SJCRH30 (cell line): ENCODE data around the gene RAB3B. TPM values are rescaled to one million over a fixed set of nuclear protein-coding genes. Genes with fewer than 3 reads are reported as not detected.

ENCODE experiments used
- DNase-seq, 2 experiments: peaks; one replicate each; pipeline ENCODE4 v3.0.0-alpha.2; 2015 to 2020
- H3K27ac ChIP-seq: fragments of 250-450 bp; sonication (Bioruptor Pico); 2 replicates; pipeline ENCODE4 v1.5.1; 2020; ENCODE audit warnings: mild to moderate bottlenecking, moderate library complexity
- H3K27me3 ChIP-seq: fragments of 250-450 bp; sonication (Bioruptor Pico); 2 replicates; pipeline ENCODE4 v1.5.1; 2020; ENCODE audit warnings: mild to moderate bottlenecking, moderate library complexity
- H3K36me3 ChIP-seq: fragments of 250-450 bp; sonication (Bioruptor Pico); 2 replicates; pipeline ENCODE4 v1.5.1; 2020; ENCODE audit warnings: mild to moderate bottlenecking, moderate library complexity
- H3K4me1 ChIP-seq: fragments of 250-450 bp; sonication (Bioruptor Pico); 2 replicates; pipeline ENCODE4 v1.5.1; 2020; ENCODE audit warnings: mild to moderate bottlenecking, moderate library complexity
- H3K4me3 ChIP-seq: fragments of 250-450 bp; sonication (Bioruptor Pico); 2 replicates; pipeline ENCODE4 v1.5.1; 2020; ENCODE audit warnings: mild to moderate bottlenecking, moderate library complexity
- H3K9me3 ChIP-seq: fragments of 250-450 bp; sonication (Bioruptor Pico); replicated peaks from 2 replicates; pipeline ENCODE4 v1.5.1; 2020; ENCODE audit warnings: mild to moderate bottlenecking, moderate library complexity
- total RNA-seq: library from RNA; depleted of rRNA; stranded (reverse); fragments of >200 nt; shearing (Covaris generic); gene quantifications from 2 replicates; pipeline ENCODE4 v1.2.3, GENCODE V29; 2014

Gene RAB3B
- total RNA-seq, 1 experiment from 2014 or later = 0.67 TPM

GRCh38 chr1:51928896-51929295 is 61.6 kb downstream of the RAB3B start:
- no peak for DNase-seq
- no peaks in the 10 kb centered on the region for H3K4me1 ChIP-seq
- H3K9me3 ChIP-seq = no peaks in the 10 kb centered on the region
- no peaks in the 10 kb centered on the region for H3K36me3 ChIP-seq
- no peak overlapping the region for H3K27ac ChIP-seq
- H3K27me3 ChIP-seq = no peaks in the 10 kb centered on the region
- H3K4me3 ChIP-seq = no peak overlapping the region

DNA sequence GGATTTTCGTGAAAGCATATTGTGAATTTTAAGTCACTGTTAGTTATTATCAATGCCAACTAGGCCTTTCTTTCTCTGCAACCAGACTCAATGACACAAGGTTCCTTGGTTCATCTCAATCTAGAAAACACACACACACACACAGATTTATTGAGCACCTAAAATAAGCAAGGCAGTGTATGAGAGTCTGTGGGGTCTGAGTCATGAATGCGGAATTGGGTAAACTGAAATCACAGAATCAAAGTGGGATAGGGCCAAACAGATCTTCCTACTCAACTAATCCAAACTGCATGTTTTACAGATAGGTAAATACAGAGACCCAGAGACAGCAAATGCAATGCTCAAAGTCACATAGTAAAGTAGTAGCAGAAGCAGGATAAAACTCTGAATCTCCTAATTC is 63.5 kb downstream of the RAB3B start:
- H3K27ac ChIP-seq = no peak overlapping the region
- no peak for DNase-seq

GRCh38 chr1:51926171-51926812 is 64.2 kb downstream of the RAB3B start:
- peak in 1 of 2 experiments; percentile 46 for DNase-seq
- Histone ChIP-seq H3K27me3 (no peaks in the 10 kb centered on the region), H3K9me3 (no peaks in the 10 kb centered on the region), H3K4me3 (no peak overlapping the region), H3K36me3 (no peaks in the 10 kb centered on the region), H3K4me1 (no peaks in the 10 kb centered on the region), H3K27ac (no peak overlapping the region)

More for the DNA sequence above, 63.5 kb downstream of the RAB3B start:
- Histone ChIP-seq H3K27me3 (no peaks in the 10 kb centered on the region), H3K4me1 (no peaks in the 10 kb centered on the region), H3K36me3 (no peaks in the 10 kb centered on the region), H3K9me3 (no peaks in the 10 kb centered on the region), H3K4me3 (no peak overlapping the region)

GRCh38 chr1:51924455-51924854 is 66.0 kb downstream of the RAB3B start:
- Histone ChIP-seq H3K27ac (no peak overlapping the region), H3K27me3 (0 out of 2 replicates have a peak, but pooled peaks cover 7% of the 10 kb centered on the region)
- no peak for DNase-seq

DNA sequence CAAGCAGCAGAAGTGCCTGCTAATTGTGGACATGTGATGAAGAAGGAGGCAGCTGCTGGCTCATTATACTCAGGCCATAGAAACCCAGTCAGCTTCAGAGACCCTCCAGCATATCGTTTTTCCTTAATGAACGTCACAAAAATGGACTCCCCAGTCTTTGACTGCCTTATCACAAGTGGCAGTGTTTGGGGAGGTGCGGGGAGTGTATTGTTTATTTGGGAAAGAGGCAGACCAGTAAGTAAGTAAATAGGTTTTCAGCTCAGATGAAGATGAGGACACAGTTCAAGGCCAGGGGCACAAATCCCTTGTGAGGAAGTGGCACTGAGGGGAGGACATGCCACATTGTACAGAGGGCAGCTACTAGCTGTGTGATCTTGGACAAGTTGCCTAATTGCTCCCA is 68.5 kb downstream of the RAB3B start:
- H3K4me1 ChIP-seq = peaks cover 3% of the 10 kb centered on the region
- H3K27ac ChIP-seq = no peak overlapping the region
- H3K4me3 ChIP-seq = no peak overlapping the region
- no peak for DNase-seq
- H3K36me3 ChIP-seq = no peaks in the 10 kb centered on the region
- no peaks in the 10 kb centered on the region for H3K9me3 ChIP-seq
- 0 out of 2 replicates have a peak, but pooled peaks cover 7% of the 10 kb centered on the region for H3K27me3 ChIP-seq

More at GRCh38 chr1:51924455-51924854, 66.0 kb downstream of the RAB3B start:
- Histone ChIP-seq H3K4me1 (peaks cover 3% of the 10 kb centered on the region), H3K4me3 (no peak overlapping the region), H3K36me3 (no peaks in the 10 kb centered on the region), H3K9me3 (no peaks in the 10 kb centered on the region)

- H3K9me3 ChIP-seq = no peaks in the 10 kb centered on the region
- no peak overlapping the region for H3K4me3 ChIP-seq
- 0 out of 2 replicates have a peak, but pooled peaks cover 7% of the 10 kb centered on the region for H3K27me3 ChIP-seq
- no peak for DNase-seq
- peaks cover 3% of the 10 kb centered on the region for H3K4me1 ChIP-seq
- no peak overlapping the region for H3K27ac ChIP-seq
- H3K36me3 ChIP-seq = no peaks in the 10 kb centered on the region
Measured at GRCh38 chr1:51920130-51920529, 70.4 kb downstream of the RAB3B start.

GRCh38 chr1:51919684-51920083 is 70.8 kb downstream of the RAB3B start:
- H3K4me1 ChIP-seq = peaks cover 3% of the 10 kb centered on the region
- H3K27ac ChIP-seq = no peak overlapping the region
- DNase-seq = no peak

DNA sequence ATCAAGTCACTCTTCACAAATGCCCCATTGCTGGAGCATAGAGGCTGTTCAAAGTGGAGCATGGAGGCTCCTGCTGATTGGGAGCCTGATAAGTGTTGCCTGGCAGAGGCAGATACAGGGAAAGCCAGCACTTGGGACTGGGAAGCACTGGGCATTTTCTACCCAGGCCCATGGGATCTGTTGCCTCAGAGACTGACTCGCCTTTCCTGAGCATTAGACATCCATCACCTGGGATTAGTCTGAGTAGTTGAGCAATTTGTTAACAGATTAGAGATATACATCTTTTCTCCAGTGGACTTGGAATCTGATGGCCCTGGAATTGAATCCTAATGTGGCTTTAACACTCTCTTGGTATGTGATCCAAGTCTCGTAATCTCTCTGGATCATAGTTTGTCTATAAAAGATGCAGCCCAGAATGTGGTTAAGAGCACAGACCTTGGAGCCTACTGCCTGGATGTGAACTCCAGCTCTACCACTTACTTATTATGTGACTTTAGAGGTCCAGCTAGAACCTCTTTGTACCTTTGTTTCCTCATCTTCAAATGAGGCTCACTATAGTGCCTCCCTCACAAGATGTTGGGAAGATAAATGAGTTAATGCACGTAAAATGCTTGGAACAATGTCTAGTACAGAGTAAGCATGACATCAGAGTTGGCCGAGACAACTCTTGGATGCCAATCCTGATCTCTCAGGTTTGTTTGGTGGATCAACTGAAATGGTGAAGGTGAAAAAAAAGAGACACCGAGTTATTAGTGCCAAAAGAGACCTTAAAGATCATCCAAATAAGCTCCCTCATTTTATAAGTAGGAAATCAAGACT is 73.7 kb downstream of the RAB3B start:
- H3K27me3 ChIP-seq = 0 out of 2 replicates have a peak, but pooled peaks cover 7% of the 10 kb centered on the region
- DNase-seq = no peak
- H3K9me3 ChIP-seq = no peaks in the 10 kb centered on the region
- no peak overlapping the region for H3K4me3 ChIP-seq
- H3K27ac ChIP-seq = no peak overlapping the region
- peaks cover 10% of the 10 kb centered on the region for H3K4me1 ChIP-seq
- H3K36me3 ChIP-seq = no peaks in the 10 kb centered on the region

More at GRCh38 chr1:51919684-51920083, 70.8 kb downstream of the RAB3B start:
- no peaks in the 10 kb centered on the region for H3K36me3 ChIP-seq
- H3K27me3 ChIP-seq = 0 out of 2 replicates have a peak, but pooled peaks cover 7% of the 10 kb centered on the region
- no peak overlapping the region for H3K4me3 ChIP-seq
- no peaks in the 10 kb centered on the region for H3K9me3 ChIP-seq

GRCh38 chr1:51915951-51916350 is 74.5 kb downstream of the RAB3B start:
- DNase-seq = no peak
- no peak overlapping the region for H3K27ac ChIP-seq

GRCh38 chr1:51912881-51913280 is 77.6 kb downstream of the RAB3B start:
- Histone ChIP-seq H3K4me3 (no peak overlapping the region), H3K4me1 (peaks cover 7% of the 10 kb centered on the region), H3K27ac (0 out of 2 replicates have a peak overlapping the region, but pooled peaks have one; percentile 15), H3K9me3 (no peaks in the 10 kb centered on the region), H3K27me3 (no peaks in the 10 kb centered on the region), H3K36me3 (no peaks in the 10 kb centered on the region)
- DNase-seq = peak; percentile 42 to 71

More at GRCh38 chr1:51915951-51916350, 74.5 kb downstream of the RAB3B start:
- H3K36me3 ChIP-seq = no peaks in the 10 kb centered on the region
- peaks cover 10% of the 10 kb centered on the region for H3K4me1 ChIP-seq
- H3K4me3 ChIP-seq = no peak overlapping the region
- H3K9me3 ChIP-seq = no peaks in the 10 kb centered on the region
- H3K27me3 ChIP-seq = 0 out of 2 replicates have a peak, but pooled peaks cover 7% of the 10 kb centered on the region

- no peaks in the 10 kb centered on the region for H3K27me3 ChIP-seq
- H3K4me3 ChIP-seq = no peak overlapping the region
- H3K9me3 ChIP-seq = no peaks in the 10 kb centered on the region
- no peak overlapping the region for H3K27ac ChIP-seq
- no peak for DNase-seq
- no peaks in the 10 kb centered on the region for H3K36me3 ChIP-seq
- H3K4me1 ChIP-seq = peaks cover 7% of the 10 kb centered on the region
Measured at GRCh38 chr1:51910221-51911000, 80.1 kb downstream of the RAB3B start.

DNA sequence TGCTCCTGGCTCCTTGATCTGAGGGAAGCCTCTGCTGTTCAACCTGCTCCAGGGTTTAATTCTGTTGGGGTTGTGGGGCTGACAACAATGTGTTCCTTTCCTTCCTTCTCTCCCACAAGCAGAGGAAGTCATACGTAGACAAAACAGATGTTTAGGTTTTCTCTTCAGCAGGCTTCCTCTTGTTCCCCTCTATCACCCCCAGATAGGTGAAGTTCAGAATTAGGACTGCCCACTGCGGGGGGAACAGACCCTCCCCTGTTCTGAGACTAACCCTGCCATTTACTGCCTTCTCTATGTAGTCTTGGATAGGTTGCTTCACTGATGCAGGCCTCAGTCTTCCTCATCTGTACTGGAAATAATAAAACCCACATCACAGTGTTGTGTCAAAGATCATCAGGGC is 82.0 kb downstream of the RAB3B start:
- Histone ChIP-seq H3K4me3 (no peak overlapping the region), H3K4me1 (peaks cover 7% of the 10 kb centered on the region), H3K9me3 (no peaks in the 10 kb centered on the region), H3K27ac (no peak overlapping the region), H3K27me3 (no peaks in the 10 kb centered on the region), H3K36me3 (no peaks in the 10 kb centered on the region)
- DNase-seq = no peak

- no peaks in the 10 kb centered on the region for H3K27me3 ChIP-seq
- no peaks in the 10 kb centered on the region for H3K4me1 ChIP-seq
- no peaks in the 10 kb centered on the region for H3K9me3 ChIP-seq
- H3K27ac ChIP-seq = no peak overlapping the region
- H3K4me3 ChIP-seq = no peak overlapping the region
- DNase-seq = no peak
- H3K36me3 ChIP-seq = no peaks in the 10 kb centered on the region
Measured at GRCh38 chr1:51907079-51907702, 83.3 kb downstream of the RAB3B start.

- no peak for DNase-seq
- no peaks in the 10 kb centered on the region for H3K36me3 ChIP-seq
- H3K9me3 ChIP-seq = no peaks in the 10 kb centered on the region
- no peaks in the 10 kb centered on the region for H3K4me1 ChIP-seq
- no peak overlapping the region for H3K27ac ChIP-seq
- no peak overlapping the region for H3K4me3 ChIP-seq
- no peaks in the 10 kb centered on the region for H3K27me3 ChIP-seq
Measured at GRCh38 chr1:51906306-51907078, 84.0 kb downstream of the RAB3B start.
